NCI-H524 treated with DMSO at 0.1 percent for 48 hours (cell line): Measurements from ENCODE around the gene TMX3.

Experiments
- DNase-seq: peaks from one replicate; lab custom pipeline; 2025; lab: John Stamatoyannopoulos, UW

The TMX3 gene

GRCh38 chr18:68714712-68715496 lies at the start of gene TMX3:
Gene TMX3, minus strand, starts transcription at chr18:68715108. Its CDS starts 127 bp downstream, at chr18:68714981.
- peak; percentile 69 for DNase-seq

GRCh38 chr18:68764016-68764415 lies 49.1 kb upstream of the TMX3 start:
- DNase-seq, result no peak

GRCh38 chr18:68763083-68763482 lies 48.2 kb upstream of the TMX3 start:
- no peak for DNase-seq

GRCh38 chr18:68759308-68759707 lies 44.4 kb upstream of the TMX3 start:
- no peak for DNase-seq

- no peak for DNase-seq
Measured at GRCh38 chr18:68757126-68757525, 42.2 kb upstream of the TMX3 start.

GRCh38 chr18:68742206-68742605 lies 27.3 kb upstream of the TMX3 start:
- DNase-seq, result no peak

- DNase-seq, result peak; percentile 24
Measured at GRCh38 chr18:68740966-68741365, 26.1 kb upstream of the TMX3 start.

GRCh38 chr18:68739462-68739861 lies 24.6 kb upstream of the TMX3 start:
- peak; percentile 75 for DNase-seq

- DNase-seq, result no peak
Measured at GRCh38 chr18:68738564-68738963, 23.7 kb upstream of the TMX3 start.

- no peak for DNase-seq
Measured at GRCh38 chr18:68735483-68736343, 20.8 kb upstream of the TMX3 start.

- no peak for DNase-seq
Measured at GRCh38 chr18:68734308-68734707, 19.4 kb upstream of the TMX3 start.

- DNase-seq, result no peak
Measured at GRCh38 chr18:68733707-68734106, 18.8 kb upstream of the TMX3 start.

GRCh38 chr18:68728081-68728700 lies 13.3 kb upstream of the TMX3 start:
- no peak for DNase-seq

GRCh38 chr18:68727506-68727905 lies 12.6 kb upstream of the TMX3 start:
- no peak for DNase-seq

GRCh38 chr18:68725346-68725745 lies 10.4 kb upstream of the TMX3 start:
- no peak for DNase-seq

- DNase-seq, result no peak
Measured at GRCh38 chr18:68724021-68724420, 9.1 kb upstream of the TMX3 start.

- DNase-seq, result no peak
Measured at GRCh38 chr18:68723539-68723938, 8.6 kb upstream of the TMX3 start.

GRCh38 chr18:68722821-68723220 lies 7.9 kb upstream of the TMX3 start:
- no peak for DNase-seq

- no peak for DNase-seq
Measured at GRCh38 chr18:68721681-68722583, 7.0 kb upstream of the TMX3 start.

- DNase-seq, result no peak
Measured at GRCh38 chr18:68714366-68714711, 569 bp downstream of the TMX3 start.

GRCh38 chr18:68713796-68714195 lies 1.1 kb downstream of the TMX3 start:
- no peak for DNase-seq

GRCh38 chr18:68713131-68713530 lies 1.8 kb downstream of the TMX3 start:
- no peak for DNase-seq
